Measurements from ENCODE around the gene CTCF. TPM values are rescaled to one million over a fixed set of nuclear protein-coding genes. Genes with fewer than 3 reads are reported as not detected.

The CTCF gene
- total RNA-seq, 2 donors from 2014 or later = 55.5 to 71.1 TPM

GRCh38 chr16:67672739-67673662, 110.7 kb downstream of the CTCF start:
- DNase-seq (peak; percentile 65 to 66), ATAC-seq (replicated peaks in 1 of 2) (peak in 1 of 2 donors; percentile 39)
- Mint-ChIP-seq H3K36me3 (ENCODE audit: insufficient read depth in 2 of 2) (no peaks in the 10 kb centered on the region), H3K4me1 (ENCODE audit: low read depth) (peaks cover under 1% of the 10 kb centered on the region), H3K27me3 (ENCODE audit: low read depth) (no peaks in the 10 kb centered on the region), H3K27ac (no peak overlapping the region), H3K9me3 (no peaks in the 10 kb centered on the region), H3K4me3 (no peak overlapping the region)

GRCh38 chr16:67673712-67674580, 111.6 kb downstream of the CTCF start:
- no peak overlapping the region for H3K4me3 Mint-ChIP-seq
- H3K4me1 Mint-ChIP-seq (ENCODE audit: low read depth) = no peaks in the 10 kb centered on the region
- no peak for DNase-seq
- no peaks in the 10 kb centered on the region for H3K9me3 Mint-ChIP-seq
- ATAC-seq (replicated peaks in 1 of 2) = no peak
- H3K36me3 Mint-ChIP-seq (ENCODE audit: insufficient read depth in 2 of 2) = no peaks in the 10 kb centered on the region
- no peaks in the 10 kb centered on the region for H3K27me3 Mint-ChIP-seq (ENCODE audit: low read depth)
- H3K27ac Mint-ChIP-seq = no peak overlapping the region

- H3K36me3 Mint-ChIP-seq (ENCODE audit: insufficient read depth in 2 of 2) = no peaks in the 10 kb centered on the region
- no peak for DNase-seq
- ATAC-seq (replicated peaks in 1 of 2) = no peak
- no peaks in the 10 kb centered on the region for H3K4me1 Mint-ChIP-seq (ENCODE audit: low read depth)
- no peaks in the 10 kb centered on the region for H3K27me3 Mint-ChIP-seq (ENCODE audit: low read depth)
- no peaks in the 10 kb centered on the region for H3K9me3 Mint-ChIP-seq
- no peak overlapping the region for H3K4me3 Mint-ChIP-seq
- no peak overlapping the region for H3K27ac Mint-ChIP-seq
These were observed 112.7 kb downstream of the CTCF start for GRCh38 chr16:67674851-67675578.

- H3K4me3 Mint-ChIP-seq = no peak overlapping the region
- DNase-seq (no peak), ATAC-seq (replicated peaks in 1 of 2) (no peak)
- no peaks in the 10 kb centered on the region for H3K9me3 Mint-ChIP-seq
- H3K36me3 Mint-ChIP-seq (ENCODE audit: insufficient read depth in 2 of 2) = no peaks in the 10 kb centered on the region
- no peaks in the 10 kb centered on the region for H3K27me3 Mint-ChIP-seq (ENCODE audit: low read depth)
- H3K4me1 Mint-ChIP-seq (ENCODE audit: low read depth) = no peaks in the 10 kb centered on the region
- H3K27ac Mint-ChIP-seq = no peak overlapping the region
These were observed 113.2 kb downstream of the CTCF start for GRCh38 chr16:67675579-67675935.

GRCh38 chr16:67675999-67676398, 113.7 kb downstream of the CTCF start:
- ATAC-seq (replicated peaks in 1 of 2) = no peak
- no peak overlapping the region for H3K27ac Mint-ChIP-seq
- H3K4me1 Mint-ChIP-seq (ENCODE audit: low read depth) = no peaks in the 10 kb centered on the region

GRCh38 chr16:67676516-67676915, 114.2 kb downstream of the CTCF start:
- Mint-ChIP-seq H3K4me3 (no peak overlapping the region), H3K4me1 (ENCODE audit: low read depth) (no peaks in the 10 kb centered on the region), H3K9me3 (no peaks in the 10 kb centered on the region), H3K36me3 (ENCODE audit: insufficient read depth in 2 of 2) (no peaks in the 10 kb centered on the region), H3K27me3 (ENCODE audit: low read depth) (no peaks in the 10 kb centered on the region), H3K27ac (no peak overlapping the region)
- ATAC-seq (replicated peaks in 1 of 2) (no peak), DNase-seq (no peak)

More at GRCh38 chr16:67675999-67676398, 113.7 kb downstream of the CTCF start:
- Mint-ChIP-seq H3K9me3 (no peaks in the 10 kb centered on the region), H3K4me3 (no peak overlapping the region), H3K36me3 (ENCODE audit: insufficient read depth in 2 of 2) (no peaks in the 10 kb centered on the region), H3K27me3 (ENCODE audit: low read depth) (no peaks in the 10 kb centered on the region)
- no peak for DNase-seq

- DNase-seq (no peak), ATAC-seq (replicated peaks in 1 of 2) (no peak)
- no peak overlapping the region for H3K4me3 Mint-ChIP-seq
- H3K36me3 Mint-ChIP-seq (ENCODE audit: insufficient read depth in 2 of 2) = no peaks in the 10 kb centered on the region
- H3K4me1 Mint-ChIP-seq (ENCODE audit: low read depth) = no peaks in the 10 kb centered on the region
- H3K27ac Mint-ChIP-seq = no peak overlapping the region
- no peaks in the 10 kb centered on the region for H3K9me3 Mint-ChIP-seq
- no peaks in the 10 kb centered on the region for H3K27me3 Mint-ChIP-seq (ENCODE audit: low read depth)
These were observed 114.6 kb downstream of the CTCF start for GRCh38 chr16:67676939-67677338.

- no peak for ATAC-seq (replicated peaks in 1 of 2)
- no peak overlapping the region for H3K27ac Mint-ChIP-seq
- H3K9me3 Mint-ChIP-seq = no peaks in the 10 kb centered on the region
These were observed 115.4 kb downstream of the CTCF start for GRCh38 chr16:67677712-67678111.

GRCh38 chr16:67678354-67679023, 116.2 kb downstream of the CTCF start:
- ATAC-seq (replicated peaks in 1 of 2) = no peak
- DNase-seq = no peak
- no peak overlapping the region for H3K27ac Mint-ChIP-seq
- H3K4me3 Mint-ChIP-seq = no peak overlapping the region
- no peaks in the 10 kb centered on the region for H3K36me3 Mint-ChIP-seq (ENCODE audit: insufficient read depth in 2 of 2)
- H3K4me1 Mint-ChIP-seq (ENCODE audit: low read depth) = no peaks in the 10 kb centered on the region
- no peaks in the 10 kb centered on the region for H3K27me3 Mint-ChIP-seq (ENCODE audit: low read depth)
- H3K9me3 Mint-ChIP-seq = no peaks in the 10 kb centered on the region

More at GRCh38 chr16:67677712-67678111, 115.4 kb downstream of the CTCF start:
- H3K36me3 Mint-ChIP-seq (ENCODE audit: insufficient read depth in 2 of 2) = no peaks in the 10 kb centered on the region
- DNase-seq = no peak
- no peak overlapping the region for H3K4me3 Mint-ChIP-seq
- H3K4me1 Mint-ChIP-seq (ENCODE audit: low read depth) = no peaks in the 10 kb centered on the region
- H3K27me3 Mint-ChIP-seq (ENCODE audit: low read depth) = no peaks in the 10 kb centered on the region

GRCh38 chr16:67679935-67680897, 117.9 kb downstream of the CTCF start:
- Mint-ChIP-seq H3K9me3 (no peaks in the 10 kb centered on the region), H3K4me1 (ENCODE audit: low read depth) (no peaks in the 10 kb centered on the region), H3K4me3 (no peak overlapping the region), H3K27ac (no peak overlapping the region), H3K27me3 (ENCODE audit: low read depth) (no peaks in the 10 kb centered on the region), H3K36me3 (ENCODE audit: insufficient read depth in 2 of 2) (no peaks in the 10 kb centered on the region)
- DNase-seq (no peak), ATAC-seq (replicated peaks in 1 of 2) (no peak)

- H3K27me3 Mint-ChIP-seq (ENCODE audit: low read depth) = no peaks in the 10 kb centered on the region
- no peak overlapping the region for H3K4me3 Mint-ChIP-seq
- no peak for ATAC-seq (replicated peaks in 1 of 2)
- H3K36me3 Mint-ChIP-seq (ENCODE audit: insufficient read depth in 2 of 2) = no peaks in the 10 kb centered on the region
- H3K27ac Mint-ChIP-seq = no peak overlapping the region
- no peaks in the 10 kb centered on the region for H3K9me3 Mint-ChIP-seq
- no peaks in the 10 kb centered on the region for H3K4me1 Mint-ChIP-seq (ENCODE audit: low read depth)
- DNase-seq = no peak
These were observed 121.4 kb downstream of the CTCF start for GRCh38 chr16:67683767-67684166.

Data from activated T-cell treated with anti-CD3 and anti-CD28 coated beads, Interleukin-2, amount 50 U/mL, for 72 hours (primary cell).